Stimulated activated CD4-positive, alpha-beta T cell treated with anti-CD3 and anti-CD28 coated beads, Interleukin-15, amount 100 ng/mL, for 48 hours (primary cell): Measurements from ENCODE around the gene HECW1.
"Not testable (repeated sequence)": the region's sequence is repeated elsewhere in the genome, so short reads cannot be mapped to it uniquely, and the experiment has no call there.

Source experiments
- DNase-seq, 2 donors: peaks; one replicate each; pipeline ENCODE4 v3.0.0-alpha.2; 2020; ENCODE audit warnings: low read depth in 2 of 2

Gene HECW1

GRCh38 chr7:43112459-43112940, at the start of gene HECW1:
Gene HECW1 (plus strand): TSS chr7:43112647. CDS start chr7:43243906, 131,259 bp downstream.
- DNase-seq: no peak

GRCh38 chr7:43071604-43072003, 40.8 kb upstream of the HECW1 start:
- no peak for DNase-seq

DNA sequence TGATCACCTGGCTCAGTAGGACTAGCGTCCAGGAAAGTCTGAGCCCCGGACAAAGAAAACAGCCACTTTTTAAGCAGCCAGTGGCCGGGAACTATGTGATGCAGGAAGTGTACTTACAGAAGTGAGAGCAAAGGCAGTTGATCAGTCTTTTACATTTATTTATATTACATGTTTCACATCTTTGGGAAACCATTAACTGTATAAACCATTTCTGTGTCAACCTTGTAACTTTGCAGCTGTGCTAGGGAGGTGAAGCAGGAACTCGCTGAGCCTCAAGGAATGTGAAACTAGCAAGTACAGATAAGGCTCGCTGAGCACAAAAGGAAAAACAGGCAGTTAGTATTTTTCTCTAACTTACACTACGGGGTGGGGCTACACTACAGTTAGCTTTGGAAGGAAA, 39.9 kb upstream of the HECW1 start:
- DNase-seq: no peak

GRCh38 chr7:43073811-43074210, 38.6 kb upstream of the HECW1 start:
- DNase-seq: not testable (repeated sequence)

- DNase-seq: no peak
Observed at GRCh38 chr7:43076189-43076605, 36.2 kb upstream of the HECW1 start.

- no peak for DNase-seq
Observed at GRCh38 chr7:43076606-43077005, 35.8 kb upstream of the HECW1 start.

GRCh38 chr7:43077285-43077684, 35.2 kb upstream of the HECW1 start:
- DNase-seq: no peak

- DNase-seq: no peak
Observed at GRCh38 chr7:43077732-43078391, 34.6 kb upstream of the HECW1 start.

- DNase-seq: no peak
Observed at GRCh38 chr7:43078794-43079193, 33.7 kb upstream of the HECW1 start.

DNA sequence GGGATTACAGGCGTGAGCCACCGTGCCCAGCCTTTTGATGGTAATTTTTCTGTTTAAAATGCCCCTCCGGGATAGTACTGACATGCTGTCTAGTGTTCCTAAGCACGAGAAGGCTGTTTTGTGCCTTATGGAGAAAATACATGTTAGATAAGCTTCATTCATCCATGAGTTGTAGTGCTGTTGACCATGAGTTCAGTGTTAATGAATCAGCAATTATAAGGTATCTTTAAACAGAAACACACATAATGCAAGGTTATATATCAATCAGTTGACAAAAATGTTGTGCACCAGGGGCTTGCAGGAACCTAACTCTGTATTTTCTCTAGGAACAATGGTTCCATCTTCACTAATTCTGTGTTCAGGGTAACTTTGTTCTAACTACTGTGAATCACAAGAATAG, 30.8 kb upstream of the HECW1 start:
- no peak for DNase-seq

DNA sequence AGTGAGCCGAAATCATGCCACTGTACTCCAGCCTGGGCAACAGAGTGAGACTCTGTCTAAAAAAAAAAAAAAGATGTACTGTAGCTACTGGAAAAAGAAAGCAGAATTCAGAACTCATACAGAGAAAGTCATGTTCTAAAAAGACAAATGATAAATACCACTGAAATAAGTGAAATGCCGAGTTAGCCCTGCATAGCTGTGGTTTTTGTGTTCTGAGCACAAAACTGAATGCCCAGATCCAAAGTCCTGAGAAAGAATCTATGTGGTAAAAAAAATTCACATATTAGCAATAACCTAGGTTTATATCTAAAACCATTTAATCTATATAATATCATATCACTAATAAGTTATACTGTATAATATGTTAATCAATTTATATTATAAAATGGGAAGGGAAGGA, 29.3 kb upstream of the HECW1 start:
- DNase-seq: no peak

GRCh38 chr7:43085017-43085416, 27.4 kb upstream of the HECW1 start:
- no peak for DNase-seq

GRCh38 chr7:43085992-43086391, 26.5 kb upstream of the HECW1 start:
- no peak for DNase-seq

- no peak for DNase-seq
Observed at GRCh38 chr7:43092819-43093218, 19.6 kb upstream of the HECW1 start.

GRCh38 chr7:43096875-43097274, 15.6 kb upstream of the HECW1 start:
- DNase-seq: no peak

DNA sequence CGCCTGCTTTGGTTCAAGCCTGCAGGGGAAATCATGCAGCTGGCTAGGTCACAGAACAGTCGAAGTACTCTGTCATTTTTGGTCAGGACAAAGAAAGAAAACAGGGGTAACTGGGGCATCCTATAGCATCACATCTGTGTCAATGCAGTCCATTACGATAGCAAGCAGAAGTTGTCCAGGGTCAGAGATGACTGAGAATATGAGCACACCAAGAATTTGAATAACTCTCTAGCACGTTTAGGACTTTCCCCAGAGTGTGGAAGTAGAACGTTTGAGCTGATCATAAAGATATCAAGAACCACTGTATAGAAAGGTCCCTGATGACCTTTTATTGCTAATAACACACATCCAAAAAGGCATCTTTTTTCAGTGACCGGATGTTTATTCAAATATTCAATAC, 12.7 kb upstream of the HECW1 start:
- no peak for DNase-seq

DNA sequence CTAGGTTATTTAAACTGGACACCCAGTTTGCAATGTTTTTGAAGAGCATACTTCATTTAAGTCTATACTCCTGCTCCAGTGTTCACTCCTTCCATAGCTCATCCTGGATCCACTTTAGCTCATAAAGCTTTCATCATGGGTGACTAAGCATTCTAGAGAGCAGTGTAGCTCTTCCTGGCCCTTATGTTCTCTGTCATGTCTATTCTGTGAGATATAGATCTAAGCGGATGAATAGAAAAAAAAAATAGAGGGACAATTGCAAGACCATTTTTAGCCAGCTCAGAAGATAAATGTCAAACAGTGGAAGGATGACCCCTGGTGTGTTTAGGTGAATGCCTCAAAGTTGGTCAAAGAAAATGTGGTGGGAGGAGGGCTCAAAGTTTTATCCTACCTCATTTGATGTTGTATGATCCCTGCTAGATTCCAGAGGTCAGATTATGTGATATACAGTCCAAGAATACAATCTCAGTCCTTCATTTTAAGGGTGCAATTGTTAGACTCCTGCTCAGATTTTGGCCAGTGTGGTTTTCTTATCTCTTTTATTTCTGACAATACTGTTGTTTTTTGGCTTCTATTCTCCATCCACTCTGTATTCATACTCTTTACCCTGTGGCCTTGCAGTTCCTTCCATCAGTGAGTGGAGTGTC, 7.5 kb upstream of the HECW1 start:
- DNase-seq: no peak

DNA sequence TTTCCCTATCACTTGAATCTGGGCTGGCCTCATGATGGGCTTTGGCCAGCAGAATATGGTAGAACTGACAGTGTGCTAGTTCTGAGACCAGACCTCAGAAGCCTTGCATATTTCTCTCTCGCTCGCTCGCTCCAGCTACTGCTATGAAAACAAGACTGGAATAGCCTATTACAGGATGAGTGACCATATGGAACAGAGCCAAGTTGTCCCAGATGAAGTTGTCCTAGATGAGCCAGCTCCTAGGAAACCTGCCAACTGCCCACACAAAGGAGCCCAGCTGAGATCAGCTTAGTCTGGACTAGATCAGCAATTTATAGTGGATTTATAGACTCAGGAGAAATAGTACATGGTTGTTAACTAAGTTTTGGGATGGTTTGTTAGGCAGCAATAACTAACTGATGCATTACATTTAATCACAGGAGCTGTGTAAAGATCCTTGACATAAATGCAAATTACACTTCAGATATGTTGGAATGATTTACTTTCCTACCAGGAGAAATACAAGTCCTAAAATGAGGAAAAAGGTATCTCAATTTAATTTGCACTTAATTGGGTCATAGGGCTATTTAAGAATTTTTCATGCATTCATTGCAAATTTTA, 6.8 kb upstream of the HECW1 start:
- no peak for DNase-seq

- peak; percentile 13 to 51 for DNase-seq
Observed at GRCh38 chr7:43108255-43109011, 4.0 kb upstream of the HECW1 start.

- no peak for DNase-seq
Observed at GRCh38 chr7:43110791-43111535, 1.5 kb upstream of the HECW1 start.

GRCh38 chr7:43111630-43112458, 603 bp upstream of the HECW1 start:
- DNase-seq: no peak
